ENCODE data around the gene PLEKHJ1.

- TF ChIP-seq CTCF (IDR thresholded peaks at IDR 0.05; ENCODE audit: poor library complexity, severe bottlenecking) (no peak), REST (IDR thresholded peaks at IDR 0.05; ENCODE audit: borderline replicate concordance) (no peak), EZH2 (IDR thresholded peaks at IDR 0.05; ENCODE audit: borderline replicate concordance, insufficient read depth, low read length, poor library complexity, severe bottlenecking) (no peak), EP300 (conservative IDR thresholded peaks at IDR 0.05; ENCODE audit: poor library complexity, severe bottlenecking) (no peak), POLR2AphosphoS5 (IDR thresholded peaks at IDR 0.05) (no peak), TAF1 (IDR thresholded peaks at IDR 0.05; ENCODE audit: low read depth) (no peak)
Measured at GRCh38 chr19:2210206-2210605, 25.9 kb downstream of the PLEKHJ1 start.

Measured in neural cell (in vitro differentiated cells).